Adipocyte (in vitro differentiated cells): ENCODE measurements around the gene ADAM12.
"Not testable (repeated sequence)": the region's sequence is repeated elsewhere in the genome, so short reads cannot be mapped to it uniquely, and the experiment has no call there.

Source experiments
- DNase-seq: peaks from one replicate; pipeline ENCODE4 v3.0.0-alpha.2; 2015; ENCODE audit warnings: low read depth
- H3K27me3 ChIP-seq: replicated peaks from 2 replicates; pipeline ENCODE4 v1.7.0; 2013; ENCODE audit warnings: mild to moderate bottlenecking, low read length, moderate library complexity; ENCODE audit not compliant: control insufficient read depth, insufficient read depth
- H3K36me3 ChIP-seq: 2 replicates; pipeline ENCODE4 v1.7.0; 2013; ENCODE audit warnings: low read length, mild to moderate bottlenecking, moderate library complexity; ENCODE audit not compliant: control insufficient read depth, insufficient read depth, severe bottlenecking
- H3K4me1 ChIP-seq: 2 replicates; pipeline ENCODE4 v1.7.0; 2013; ENCODE audit warnings: mild to moderate bottlenecking, low read length, moderate library complexity; ENCODE audit not compliant: control insufficient read depth, insufficient read depth
- H3K4me3 ChIP-seq: 2 replicates; pipeline ENCODE4 v1.7.0; 2013; ENCODE audit warnings: mild to moderate bottlenecking, low read length, moderate library complexity
- H3K9ac ChIP-seq: 2 replicates; pipeline ENCODE4 v1.7.0; 2013; ENCODE audit warnings: mild to moderate bottlenecking, low read length, moderate library complexity
- H3K9me3 ChIP-seq: 2 replicates; pipeline ENCODE4 v1.7.0; 2013; ENCODE audit warnings: mild to moderate bottlenecking, low read length, moderate library complexity; ENCODE audit not compliant: control insufficient read depth

Gene ADAM12

GRCh38 chr10:126181626-126182025 is 206.7 kb downstream of the ADAM12 start:
- DNase-seq: no peak

GRCh38 chr10:126179637-126180036 is 208.6 kb downstream of the ADAM12 start:
- peaks cover 9% of the 10 kb centered on the region for H3K36me3 ChIP-seq
- H3K9me3 ChIP-seq: no peaks in the 10 kb centered on the region
- H3K27me3 ChIP-seq: no peaks in the 10 kb centered on the region
- no peak overlapping the region for H3K4me3 ChIP-seq
- peaks cover 17% of the 10 kb centered on the region for H3K4me1 ChIP-seq
- no peak for DNase-seq
- H3K9ac ChIP-seq: no peak overlapping the region

More at GRCh38 chr10:126181626-126182025, 206.7 kb downstream of the ADAM12 start:
- no peaks in the 10 kb centered on the region for H3K27me3 ChIP-seq
- peaks cover 24% of the 10 kb centered on the region for H3K4me1 ChIP-seq
- no peak overlapping the region for H3K4me3 ChIP-seq
- H3K36me3 ChIP-seq: peaks cover 9% of the 10 kb centered on the region
- H3K9ac ChIP-seq: no peak overlapping the region
- no peaks in the 10 kb centered on the region for H3K9me3 ChIP-seq

- Histone ChIP-seq H3K36me3 (peaks cover 9% of the 10 kb centered on the region), H3K4me1 (peaks cover 17% of the 10 kb centered on the region), H3K27me3 (no peaks in the 10 kb centered on the region), H3K9me3 (no peaks in the 10 kb centered on the region), H3K4me3 (no peak overlapping the region), H3K9ac (no peak overlapping the region)
- peak; percentile 62 for DNase-seq
Observed at GRCh38 chr10:126177417-126178030, 210.8 kb downstream of the ADAM12 start.

- Histone ChIP-seq H3K36me3 (peaks cover 9% of the 10 kb centered on the region), H3K9me3 (no peaks in the 10 kb centered on the region), H3K4me1 (peaks cover 22% of the 10 kb centered on the region), H3K27me3 (no peaks in the 10 kb centered on the region), H3K9ac (no peak overlapping the region), H3K4me3 (no peak overlapping the region)
- no peak for DNase-seq
Observed at GRCh38 chr10:126175641-126176262, 212.5 kb downstream of the ADAM12 start.

GRCh38 chr10:126172755-126173154 is 215.5 kb downstream of the ADAM12 start:
- H3K9me3 ChIP-seq, H3K27me3 ChIP-seq, H3K36me3 ChIP-seq, DNase-seq, H3K4me3 ChIP-seq, H3K9ac ChIP-seq: not testable (repeated sequence)
- peaks cover 34% of the 10 kb centered on the region for H3K4me1 ChIP-seq

GRCh38 chr10:126171555-126171954 is 216.7 kb downstream of the ADAM12 start:
- Histone ChIP-seq H3K27me3 (no peaks in the 10 kb centered on the region), H3K4me1 (peaks cover 34% of the 10 kb centered on the region), H3K36me3 (no peaks in the 10 kb centered on the region), H3K9me3 (no peaks in the 10 kb centered on the region), H3K9ac (peak overlapping the region; percentile 37), H3K4me3 (peak overlapping the region; percentile 74)
- peak; percentile 87 for DNase-seq

GRCh38 chr10:126170776-126171175 is 217.5 kb downstream of the ADAM12 start:
- peak overlapping the region; percentile 37 for H3K9ac ChIP-seq
- no peaks in the 10 kb centered on the region for H3K36me3 ChIP-seq
- H3K27me3 ChIP-seq: no peaks in the 10 kb centered on the region
- DNase-seq: no peak
- H3K9me3 ChIP-seq: no peaks in the 10 kb centered on the region
- H3K4me1 ChIP-seq: peaks cover 31% of the 10 kb centered on the region
- H3K4me3 ChIP-seq: peak overlapping the region; percentile 74

GRCh38 chr10:126170371-126170770 is 217.9 kb downstream of the ADAM12 start:
- no peaks in the 10 kb centered on the region for H3K9me3 ChIP-seq
- H3K27me3 ChIP-seq: no peaks in the 10 kb centered on the region
- H3K9ac ChIP-seq: peak overlapping the region; percentile 37
- no peak for DNase-seq
- peak overlapping the region; percentile 74 for H3K4me3 ChIP-seq
- H3K4me1 ChIP-seq: peaks cover 27% of the 10 kb centered on the region
- no peaks in the 10 kb centered on the region for H3K36me3 ChIP-seq

GRCh38 chr10:126169899-126170298 is 218.4 kb downstream of the ADAM12 start:
- Histone ChIP-seq H3K4me1 (peaks cover 26% of the 10 kb centered on the region), H3K4me3 (no peak overlapping the region), H3K9me3 (no peaks in the 10 kb centered on the region), H3K36me3 (no peaks in the 10 kb centered on the region), H3K27me3 (no peaks in the 10 kb centered on the region), H3K9ac (peak overlapping the region; percentile 37)
- no peak for DNase-seq

- DNase-seq: no peak
Observed at GRCh38 chr10:126166797-126167196, 221.5 kb downstream of the ADAM12 start.

GRCh38 chr10:126165874-126166273 is 222.4 kb downstream of the ADAM12 start:
- H3K36me3 ChIP-seq: peaks cover 5% of the 10 kb centered on the region
- DNase-seq: no peak
- peaks cover 14% of the 10 kb centered on the region for H3K4me1 ChIP-seq
- H3K4me3 ChIP-seq: no peak overlapping the region
- no peaks in the 10 kb centered on the region for H3K27me3 ChIP-seq
- H3K9me3 ChIP-seq: no peaks in the 10 kb centered on the region
- no peak overlapping the region for H3K9ac ChIP-seq

More at GRCh38 chr10:126166797-126167196, 221.5 kb downstream of the ADAM12 start:
- H3K36me3 ChIP-seq: peaks cover 5% of the 10 kb centered on the region
- no peak overlapping the region for H3K9ac ChIP-seq
- no peak overlapping the region for H3K4me3 ChIP-seq
- H3K27me3 ChIP-seq: no peaks in the 10 kb centered on the region
- H3K4me1 ChIP-seq: peaks cover 22% of the 10 kb centered on the region
- H3K9me3 ChIP-seq: no peaks in the 10 kb centered on the region
